GM12891 (cell line): Measurements from ENCODE around the gene PRMT3.
A peak's percentile ranks its signal among the peaks of the same experiment; 100 is the strongest.

Experiments
- DNase-seq: peaks from one replicate; pipeline ENCODE4 v3.0.0; 2011; ENCODE audit warnings: low spot score; ENCODE audit not compliant: insufficient read length
- FAIRE-seq: peaks from 2 replicates; lab custom pipeline; 2011; peaks lifted over from hg19 to GRCh38; lab: Jason Lieb, UNC
- PAX5 ChIP-seq: IDR thresholded peaks from 2 replicates; pipeline ENCODE4 v1.6.1; 2011; ENCODE audit warnings: low read length, moderate library complexity, mild to moderate bottlenecking; ENCODE audit not compliant: insufficient read depth, severe bottlenecking
- POLR2A ChIP-seq: IDR thresholded peaks from 2 replicates; pipeline ENCODE4 v1.6.1; 2011; ENCODE audit warnings: low read depth, low read length, control low read depth
- POLR2AphosphoS5 ChIP-seq: IDR thresholded peaks from 2 replicates; pipeline ENCODE4 v1.6.1; 2011; ENCODE audit warnings: low read depth, low read length, control low read depth
- POU2F2 ChIP-seq: IDR thresholded peaks from 2 replicates; pipeline ENCODE4 v1.6.1; 2011; ENCODE audit warnings: low read depth, mild to moderate bottlenecking, control low read depth, low read length, moderate library complexity
- SPI1 ChIP-seq: IDR thresholded peaks from 2 replicates; pipeline ENCODE4 v1.6.1; 2011; ENCODE audit warnings: low read depth, low read length, control low read depth
- TAF1 ChIP-seq: IDR thresholded peaks from 2 replicates; pipeline ENCODE4 v1.6.1; 2011; ENCODE audit warnings: low read depth, low read length, control low read depth

Gene PRMT3

DNA sequence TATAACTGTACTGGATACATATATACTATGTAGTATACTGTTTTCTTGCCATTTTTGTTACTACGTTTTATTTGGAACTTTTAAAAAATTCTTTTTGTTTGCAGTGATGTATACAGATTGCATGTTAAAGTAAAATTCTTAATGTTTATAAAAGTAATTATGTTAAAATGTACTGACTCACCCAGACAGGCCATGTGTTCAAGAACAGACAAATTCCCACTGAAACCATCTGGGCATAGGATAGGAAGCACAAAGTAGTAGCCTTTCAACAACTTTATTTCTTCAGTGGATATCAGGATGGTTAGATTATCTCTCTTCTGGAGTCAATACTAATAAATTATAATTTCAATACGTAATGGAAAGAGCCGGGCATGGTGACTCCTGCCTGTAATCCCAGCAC, 19.8 kb downstream of the PRMT3 start:
- FAIRE-seq: no peak
- no peak for TF ChIP-seq SPI1
- no peak for TF ChIP-seq TAF1
- no peak for TF ChIP-seq PAX5
- TF ChIP-seq POLR2AphosphoS5: no peak
- no peak for TF ChIP-seq POU2F2
- no peak for TF ChIP-seq POLR2A
- no peak for DNase-seq

DNA sequence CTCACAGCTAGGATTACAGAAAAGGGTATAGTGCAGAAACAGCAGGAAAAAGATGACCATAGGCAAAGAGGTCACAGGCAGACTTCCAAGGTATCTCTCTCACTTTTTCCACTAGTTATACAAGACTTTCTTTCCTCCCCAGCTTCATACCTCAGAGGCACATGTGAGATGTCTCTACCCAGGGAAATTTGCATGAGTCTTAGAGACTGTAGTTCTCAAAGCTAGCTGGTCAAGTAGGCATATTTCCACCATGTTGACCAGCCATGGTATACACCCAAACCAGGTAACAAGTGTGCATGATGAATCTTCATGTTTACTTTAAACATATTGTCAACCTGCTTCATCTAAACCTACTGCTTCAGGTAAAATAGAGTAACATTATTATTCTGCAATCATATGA, 27.9 kb downstream of the PRMT3 start:
- TF ChIP-seq POU2F2: no peak
- TF ChIP-seq POLR2A: no peak
- TF ChIP-seq TAF1: no peak
- TF ChIP-seq PAX5: no peak
- no peak for TF ChIP-seq POLR2AphosphoS5
- TF ChIP-seq SPI1: no peak
- DNase-seq (no peak), FAIRE-seq (peak; percentile 26)

DNA sequence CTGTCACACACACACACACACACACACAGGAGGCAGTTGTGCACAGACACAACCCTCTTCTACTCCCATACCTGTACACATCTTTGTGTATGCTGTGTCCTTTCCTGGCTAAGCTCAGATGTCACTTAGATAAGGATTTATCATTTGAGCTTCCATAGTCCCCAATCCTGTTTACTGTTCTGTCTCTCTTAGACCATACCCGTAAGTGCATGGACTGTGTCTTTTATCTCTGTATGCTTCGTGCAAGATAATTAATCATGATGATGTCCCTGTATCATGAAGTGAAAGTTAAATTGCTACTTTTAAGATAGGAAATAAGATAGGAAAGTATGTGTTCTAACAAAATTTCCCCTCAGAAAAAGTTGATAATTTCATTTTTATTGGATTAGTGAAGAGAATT, 30.3 kb downstream of the PRMT3 start:
- TF ChIP-seq SPI1 (no peak), TAF1 (no peak), POLR2A (no peak), POLR2AphosphoS5 (no peak), POU2F2 (no peak), PAX5 (no peak)
- FAIRE-seq (no peak), DNase-seq (no peak)

DNA sequence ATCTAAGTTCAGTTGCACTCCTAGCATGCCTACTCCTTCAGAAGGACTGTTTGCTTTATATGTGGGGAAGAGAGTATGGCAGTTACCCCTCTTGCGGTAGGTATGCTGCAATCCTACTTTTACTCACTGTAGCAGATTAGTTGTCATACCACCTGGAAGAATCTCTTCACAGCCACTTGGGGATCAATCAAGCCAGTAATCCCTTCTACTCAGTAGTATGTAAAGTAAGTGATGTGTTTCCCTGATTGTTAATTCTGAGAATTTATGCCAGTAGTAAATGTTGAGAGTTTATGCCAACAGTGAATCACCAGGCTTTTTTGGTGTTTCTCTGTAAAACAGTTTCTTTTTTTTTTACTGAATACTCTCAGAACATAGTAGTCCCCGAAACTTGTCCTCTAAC, 34.4 kb downstream of the PRMT3 start:
- TF ChIP-seq POLR2AphosphoS5 (no peak), POU2F2 (no peak), TAF1 (no peak)
- DNase-seq (no peak), FAIRE-seq (no peak)

DNA sequence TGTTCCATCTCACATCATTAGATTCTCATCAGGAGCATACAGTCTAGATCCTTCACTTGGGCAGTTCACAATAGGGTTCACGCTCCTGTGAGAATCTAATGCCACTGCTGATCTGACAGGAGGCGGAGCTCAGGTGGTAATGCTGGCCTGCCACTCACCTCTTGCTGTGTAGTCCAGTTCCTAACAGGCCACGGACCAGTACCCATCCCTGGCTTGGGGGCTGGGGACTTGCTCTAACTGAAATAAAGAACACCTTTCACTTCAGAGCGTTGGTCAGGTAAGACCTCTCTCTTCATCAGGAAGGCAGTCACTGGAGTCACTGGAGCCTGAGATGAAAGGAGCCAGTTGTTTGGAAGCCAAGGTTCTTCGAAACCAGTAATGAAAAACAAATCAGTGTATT, 41.7 kb downstream of the PRMT3 start:
- FAIRE-seq: no peak
- no peak for DNase-seq
- TF ChIP-seq POLR2AphosphoS5 (no peak), PAX5 (no peak), POU2F2 (no peak), SPI1 (no peak), TAF1 (no peak), POLR2A (no peak)

DNA sequence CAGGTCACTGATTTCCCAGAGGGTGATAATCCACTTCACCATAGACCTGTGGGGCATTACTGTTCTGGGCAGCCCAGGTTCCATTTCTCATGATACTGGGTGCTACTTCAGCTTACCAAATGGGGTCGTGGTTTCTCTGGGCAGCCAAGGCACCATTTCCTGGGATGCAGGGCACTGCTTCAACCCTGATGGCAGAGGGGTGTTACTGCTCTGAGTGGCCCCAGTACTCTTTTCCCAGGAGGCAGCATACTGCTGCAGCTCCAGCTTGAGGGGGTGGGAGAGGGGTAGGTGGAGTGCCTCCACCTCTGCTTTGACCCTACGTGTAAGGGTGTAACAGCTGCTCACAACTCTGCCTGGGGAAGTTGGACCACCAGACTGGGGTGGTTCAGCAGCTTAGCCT, 51.1 kb downstream of the PRMT3 start:
- no peak for TF ChIP-seq POLR2AphosphoS5
- no peak for TF ChIP-seq SPI1
- TF ChIP-seq POLR2A: no peak
- TF ChIP-seq POU2F2: no peak
- FAIRE-seq (no peak), DNase-seq (no peak)

DNA sequence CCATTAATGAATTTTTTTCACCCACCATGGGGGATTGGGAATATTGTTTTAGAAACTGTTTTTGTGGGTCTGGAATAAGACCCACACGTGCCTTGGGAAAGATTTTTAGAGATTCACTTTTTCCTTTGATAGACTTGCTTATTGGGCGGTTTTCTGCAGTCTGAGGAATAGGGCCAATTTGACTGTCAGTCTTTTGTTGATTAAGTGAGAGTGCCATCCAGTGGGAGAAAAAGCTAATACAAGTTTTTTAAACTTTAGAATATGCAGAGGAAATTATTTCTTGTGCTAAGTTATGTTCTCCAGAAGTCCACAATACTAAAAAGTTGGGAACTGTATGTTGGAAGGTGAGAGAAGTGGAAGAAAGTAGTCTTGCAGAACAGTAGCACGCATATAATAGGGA, 56.1 kb downstream of the PRMT3 start:
- FAIRE-seq (no peak), DNase-seq (no peak)
- no peak for TF ChIP-seq POLR2A
- TF ChIP-seq TAF1: no peak
- TF ChIP-seq PAX5: no peak
- TF ChIP-seq POLR2AphosphoS5: no peak
- TF ChIP-seq SPI1: no peak
- no peak for TF ChIP-seq POU2F2

DNA sequence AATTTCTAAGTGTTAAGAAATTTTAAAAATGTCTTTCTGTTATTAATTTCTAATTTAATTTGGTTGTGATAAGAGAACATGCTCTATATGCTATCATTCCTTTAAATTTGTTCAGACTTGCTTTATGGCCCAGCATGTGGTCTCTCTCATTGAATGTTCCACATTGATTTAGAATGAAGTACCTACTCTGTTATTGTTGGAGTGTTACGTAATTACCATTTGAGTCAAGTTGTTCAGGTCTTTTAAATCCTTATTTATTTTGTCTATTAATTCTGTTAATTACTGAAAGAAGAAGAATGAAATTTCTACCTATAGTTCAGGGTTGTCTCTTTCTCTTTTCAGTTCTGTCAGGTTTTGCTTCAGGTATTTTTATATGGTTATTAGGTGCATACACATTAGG, 57.0 kb downstream of the PRMT3 start:
- TF ChIP-seq POU2F2: no peak
- no peak for TF ChIP-seq POLR2A
- no peak for TF ChIP-seq PAX5
- no peak for TF ChIP-seq SPI1
- TF ChIP-seq TAF1: no peak
- TF ChIP-seq POLR2AphosphoS5: no peak
- FAIRE-seq (no peak), DNase-seq (no peak)

DNA sequence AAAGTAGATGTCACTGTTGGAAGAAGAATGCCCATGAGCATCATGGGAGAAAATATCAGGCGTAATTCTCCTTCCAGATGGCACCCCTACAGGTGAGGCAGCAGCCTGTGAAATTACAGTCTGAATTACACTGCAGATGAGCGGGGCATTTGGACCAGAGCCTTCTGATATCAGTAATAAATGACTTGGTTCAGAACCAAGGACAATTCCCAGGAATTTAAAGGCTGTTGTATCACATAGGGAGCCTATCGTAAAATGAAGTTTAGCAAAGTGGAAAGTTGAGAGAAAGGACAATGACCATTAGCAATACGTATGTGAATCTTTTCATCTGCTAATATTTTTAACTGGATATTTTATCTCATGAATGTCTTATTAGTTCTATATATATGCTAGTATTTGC, 61.3 kb downstream of the PRMT3 start:
- TF ChIP-seq PAX5 (no peak), POLR2A (no peak), TAF1 (no peak), SPI1 (no peak), POU2F2 (no peak)
- no peak for FAIRE-seq
- DNase-seq: no peak

DNA sequence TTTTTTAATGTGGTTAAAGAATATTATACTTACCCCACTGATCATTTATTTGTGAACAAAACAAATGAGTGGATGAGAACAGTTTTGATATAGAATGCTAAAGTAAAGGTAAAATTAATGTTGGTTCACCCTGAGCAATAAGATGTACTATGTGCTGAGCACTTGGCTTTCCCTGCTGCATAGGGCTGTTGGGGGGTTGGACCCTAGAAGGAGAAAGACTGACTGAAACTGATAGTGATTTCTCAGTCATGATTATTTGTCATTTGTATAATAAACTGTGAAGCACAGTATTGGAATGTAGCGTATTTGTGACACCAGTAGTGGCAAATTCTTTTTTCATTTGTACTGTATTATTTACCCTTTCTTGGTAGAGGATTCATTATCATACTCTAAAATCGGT, 63.3 kb downstream of the PRMT3 start:
- FAIRE-seq: no peak

DNA sequence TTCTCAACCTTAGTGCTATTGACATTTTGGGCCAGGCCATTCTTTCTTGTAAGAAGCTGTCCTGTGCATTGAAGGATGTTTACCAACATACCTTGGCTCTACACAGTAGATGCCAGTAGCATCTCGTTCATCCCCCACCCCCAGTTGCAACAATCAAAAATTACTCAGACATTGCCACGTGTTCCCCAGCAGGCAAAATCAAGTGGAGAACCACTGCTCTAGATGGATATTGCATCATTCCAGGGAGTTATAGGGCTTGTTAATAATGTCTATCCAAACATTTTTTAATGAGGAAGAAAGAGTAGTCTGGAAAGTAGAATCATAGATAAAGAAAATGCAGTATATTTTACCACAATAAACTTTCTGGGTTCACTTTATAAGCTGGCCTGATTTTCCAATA, 64.1 kb downstream of the PRMT3 start:
- TF ChIP-seq SPI1: no peak
- no peak for TF ChIP-seq POLR2AphosphoS5
- TF ChIP-seq PAX5: no peak
- TF ChIP-seq TAF1: no peak
- no peak for TF ChIP-seq POU2F2
- no peak for TF ChIP-seq POLR2A
- DNase-seq: no peak
- FAIRE-seq: no peak

More for the DNA sequence above, 63.3 kb downstream of the PRMT3 start:
- no peak for DNase-seq
- TF ChIP-seq SPI1: no peak
- TF ChIP-seq PAX5: no peak
- no peak for TF ChIP-seq POU2F2
- no peak for TF ChIP-seq POLR2AphosphoS5
- no peak for TF ChIP-seq POLR2A
- no peak for TF ChIP-seq TAF1
